PC-9 (cell line): ENCODE measurements around the gene ZBED1.

Source experiments
- CTCF ChIP-seq: fragments of 200-600 bp; sonication (generic); conservative IDR thresholded peaks from 2 replicates; pipeline ENCODE4 v1.6.1; 2017; ENCODE audit warnings: mixed run types, antibody characterized with exemption, mild to moderate bottlenecking, moderate library complexity
- EZH2 ChIP-seq: fragments of 200-600 bp; sonication (generic); IDR thresholded peaks from 2 replicates; pipeline ENCODE4 v1.8.0; 2017; ENCODE audit warnings: antibody characterized with exemption, low read depth

DNA sequence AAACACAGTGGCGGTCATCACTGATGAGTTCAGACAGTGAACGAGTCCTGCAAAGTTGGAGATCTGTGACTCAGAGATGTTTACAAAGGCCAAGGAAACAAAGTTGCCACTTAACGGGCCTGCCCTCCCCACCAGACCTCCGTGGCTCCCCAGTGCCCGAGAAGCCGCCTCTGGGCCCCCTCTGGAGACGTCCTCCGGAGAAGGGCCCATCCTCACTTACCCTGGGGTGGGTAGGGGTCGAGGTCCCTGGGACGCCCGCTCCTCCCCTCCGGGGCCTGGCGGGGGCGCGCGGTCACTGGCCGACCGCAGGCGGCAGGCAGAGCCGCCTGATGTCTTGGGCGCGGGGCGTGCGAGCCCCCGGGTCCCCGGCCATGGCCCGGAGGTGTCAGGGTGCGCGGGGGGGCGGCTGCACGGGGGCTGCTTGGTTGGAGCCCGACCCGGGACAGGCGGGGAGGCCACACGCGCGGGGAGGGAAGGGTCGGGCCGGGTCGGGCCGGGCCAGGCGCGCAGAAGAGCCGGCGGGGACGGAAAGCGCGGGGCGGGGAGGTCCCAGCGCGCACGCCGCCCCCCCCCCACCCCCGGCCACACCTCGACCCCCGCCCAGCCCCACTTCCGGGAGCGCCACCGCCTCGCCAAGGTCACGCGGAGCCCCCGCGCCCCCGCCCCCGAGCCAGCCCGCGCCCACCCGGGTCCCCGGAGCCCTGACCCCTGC lies 529 bp downstream of the ZBED1 start:
- no peak; the same call in 1 of the 2 replicates for TF ChIP-seq CTCF
- TF ChIP-seq EZH2, result no peak
